Kidney epithelial cell (primary cell): Measurements from ENCODE around the gene NDUFB10. TPM values are rescaled to one million over a fixed set of nuclear protein-coding genes. Genes with fewer than 3 reads are reported as not detected.

ENCODE experiments used
- DNase-seq: peaks from one replicate; pipeline ENCODE4 v3.0.0-alpha.2; 2010; ENCODE audit warnings: low read depth
- H3K27me3 ChIP-seq: 2 replicates; pipeline ENCODE4 v1.6.0; 2011; ENCODE audit warnings: low read length; ENCODE audit not compliant: control insufficient read depth, insufficient read depth
- H3K36me3 ChIP-seq: 2 replicates; pipeline ENCODE4 v1.5.1; 2011; ENCODE audit warnings: low read length; ENCODE audit not compliant: control insufficient read depth, insufficient read depth
- H3K4me3 ChIP-seq: 2 replicates; pipeline ENCODE4 v1.5.1; 2011; ENCODE audit warnings: low read depth, mild to moderate bottlenecking, control low read depth, low read length
- total RNA-seq: library from RNA; depleted of rRNA; stranded (reverse); fragments of >200 nt; gene quantifications from 2 replicates; pipeline ENCODE4 v1.2.3, GENCODE V29; 2015
- TF ChIP-seq, protein P1 (sequence below): IDR thresholded peaks from 2 replicates; pipeline ENCODE4 v1.5.1; 2011; ENCODE audit warnings: mild to moderate bottlenecking, moderate library complexity, low read length, control low read depth, inconsistent platforms; ENCODE audit not compliant: insufficient read depth, poor library complexity, severe bottlenecking

Gene NDUFB10
- total RNA-seq, 1 donor from 2014 or later: 280 TPM

DNA sequence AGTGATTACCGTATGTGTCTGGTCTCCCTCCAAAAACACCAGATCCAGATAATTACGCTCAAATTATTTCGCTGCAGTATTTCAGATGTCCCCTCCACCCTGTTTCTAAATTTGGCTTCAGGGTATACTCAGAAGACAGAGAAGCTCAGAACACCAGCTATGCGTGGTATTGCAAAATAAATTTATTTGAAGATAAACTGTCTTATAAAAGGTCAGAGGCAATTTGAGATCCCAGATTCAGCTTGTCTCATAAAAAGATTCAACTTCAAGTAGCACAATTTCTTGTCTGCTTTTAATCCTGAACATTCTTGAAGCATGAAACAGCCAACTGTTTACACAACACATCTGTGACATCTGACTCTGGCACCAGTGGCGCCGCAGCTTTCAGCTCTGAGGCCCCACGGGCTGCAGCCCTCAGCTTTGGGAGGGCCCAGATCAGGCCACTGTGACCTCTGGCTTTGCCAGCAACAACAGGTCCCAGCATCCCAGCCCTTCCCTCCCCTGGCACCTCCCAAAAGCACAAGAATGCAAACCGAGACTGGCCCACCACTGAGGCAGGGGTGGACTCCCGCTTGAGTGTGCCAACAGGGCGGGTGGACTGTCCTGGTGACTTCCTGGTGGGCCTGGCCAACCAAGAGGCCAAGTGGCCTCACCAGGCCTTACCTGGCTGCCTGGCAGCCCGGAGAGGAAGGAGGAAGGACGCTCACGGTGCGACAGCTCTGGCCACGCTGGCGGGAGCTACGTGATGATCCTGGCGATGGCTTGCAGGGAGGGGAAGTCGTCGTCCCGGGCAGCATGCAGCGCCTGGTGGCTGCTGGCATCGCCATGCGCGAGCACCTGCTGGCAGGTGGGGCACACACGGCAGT is 38.4 kb downstream of the NDUFB10 start:
- peaks cover 2% of the 10 kb centered on the region for H3K36me3 ChIP-seq
- no peaks in the 10 kb centered on the region for H3K27me3 ChIP-seq
- TF ChIP-seq, protein P1, sequence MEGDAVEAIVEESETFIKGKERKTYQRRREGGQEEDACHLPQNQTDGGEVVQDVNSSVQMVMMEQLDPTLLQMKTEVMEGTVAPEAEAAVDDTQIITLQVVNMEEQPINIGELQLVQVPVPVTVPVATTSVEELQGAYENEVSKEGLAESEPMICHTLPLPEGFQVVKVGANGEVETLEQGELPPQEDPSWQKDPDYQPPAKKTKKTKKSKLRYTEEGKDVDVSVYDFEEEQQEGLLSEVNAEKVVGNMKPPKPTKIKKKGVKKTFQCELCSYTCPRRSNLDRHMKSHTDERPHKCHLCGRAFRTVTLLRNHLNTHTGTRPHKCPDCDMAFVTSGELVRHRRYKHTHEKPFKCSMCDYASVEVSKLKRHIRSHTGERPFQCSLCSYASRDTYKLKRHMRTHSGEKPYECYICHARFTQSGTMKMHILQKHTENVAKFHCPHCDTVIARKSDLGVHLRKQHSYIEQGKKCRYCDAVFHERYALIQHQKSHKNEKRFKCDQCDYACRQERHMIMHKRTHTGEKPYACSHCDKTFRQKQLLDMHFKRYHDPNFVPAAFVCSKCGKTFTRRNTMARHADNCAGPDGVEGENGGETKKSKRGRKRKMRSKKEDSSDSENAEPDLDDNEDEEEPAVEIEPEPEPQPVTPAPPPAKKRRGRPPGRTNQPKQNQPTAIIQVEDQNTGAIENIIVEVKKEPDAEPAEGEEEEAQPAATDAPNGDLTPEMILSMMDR: no peak
- no peak overlapping the region for H3K4me3 ChIP-seq
- DNase-seq: no peak

DNA sequence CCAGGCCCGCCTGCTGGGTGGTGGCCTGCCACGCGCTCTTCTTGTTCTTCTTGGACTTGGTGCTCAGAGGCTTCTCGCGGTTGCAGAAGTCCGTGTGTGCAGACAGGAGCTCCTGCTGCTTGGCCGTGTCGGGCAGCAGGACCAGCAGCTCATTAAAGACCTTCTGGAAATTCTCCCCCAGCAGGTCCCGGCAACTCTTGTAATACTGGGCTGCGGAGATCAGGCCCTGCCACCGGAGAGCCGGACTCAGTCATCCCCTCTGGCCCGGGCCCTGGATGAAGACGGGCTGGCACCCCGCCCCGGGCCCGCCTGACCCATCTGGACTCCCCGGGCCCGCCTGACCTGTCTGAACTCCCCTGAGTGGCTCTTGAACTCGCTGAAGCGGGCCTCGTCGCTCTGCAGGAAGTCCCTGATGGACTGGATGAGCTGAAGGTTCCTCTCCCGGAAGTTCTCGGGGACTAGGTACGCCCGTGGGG is 39.1 kb downstream of the NDUFB10 start:
- peaks cover 2% of the 10 kb centered on the region for H3K36me3 ChIP-seq
- H3K4me3 ChIP-seq: no peak overlapping the region
- H3K27me3 ChIP-seq: no peaks in the 10 kb centered on the region
- TF ChIP-seq, protein P1: no peak
- DNase-seq: no peak

DNA sequence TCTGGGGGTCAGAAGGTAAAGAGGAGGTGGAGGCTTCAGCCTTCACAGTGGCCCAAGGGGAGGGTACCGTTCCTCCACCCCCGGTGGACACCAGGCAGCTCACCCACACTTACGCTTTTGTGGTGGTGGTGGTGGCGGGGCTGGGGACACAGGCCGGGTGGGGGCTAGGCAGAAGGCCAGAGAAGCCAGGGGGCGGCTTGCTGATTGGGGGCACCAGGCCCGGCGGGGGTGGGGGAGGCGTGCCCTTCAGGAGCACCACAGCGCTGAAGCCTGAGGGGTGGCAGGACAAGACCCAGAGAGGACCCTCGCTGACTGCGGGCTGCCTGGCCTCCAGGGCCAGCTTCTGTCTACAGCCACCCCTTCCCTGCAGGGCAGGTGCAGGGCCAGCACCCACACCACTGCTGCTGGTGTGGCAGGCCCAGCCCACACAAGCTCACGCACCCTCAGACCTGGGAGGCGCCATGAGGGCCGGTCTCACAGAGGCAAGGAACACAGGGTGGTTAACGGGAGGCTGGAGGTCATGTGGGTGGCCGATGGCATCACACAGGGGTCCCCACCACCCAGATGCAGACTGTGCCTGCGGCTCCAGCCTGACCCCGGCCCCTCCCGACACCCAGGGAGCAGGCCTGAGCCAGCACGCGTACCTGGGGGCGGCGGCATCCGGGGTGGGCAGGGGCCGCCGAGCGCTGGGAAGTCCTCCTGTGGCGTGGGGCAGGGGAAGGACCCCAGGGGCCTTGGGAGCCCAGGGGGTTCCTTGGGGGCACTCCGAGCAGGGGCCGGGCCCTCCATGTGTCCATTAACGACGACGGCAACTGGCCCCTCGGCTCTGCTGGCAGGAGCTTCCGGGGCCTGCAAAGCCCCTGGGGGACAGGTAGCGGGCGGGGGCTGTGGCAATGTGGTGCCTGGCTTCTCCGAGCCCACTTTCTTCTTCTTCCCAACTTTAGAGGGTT is 39.8 kb downstream of the NDUFB10 start:
- TF ChIP-seq, protein P1: no peak
- no peak for DNase-seq
- Histone ChIP-seq H3K4me3 (no peak overlapping the region), H3K36me3 (peaks cover 2% of the 10 kb centered on the region), H3K27me3 (no peaks in the 10 kb centered on the region)

DNA sequence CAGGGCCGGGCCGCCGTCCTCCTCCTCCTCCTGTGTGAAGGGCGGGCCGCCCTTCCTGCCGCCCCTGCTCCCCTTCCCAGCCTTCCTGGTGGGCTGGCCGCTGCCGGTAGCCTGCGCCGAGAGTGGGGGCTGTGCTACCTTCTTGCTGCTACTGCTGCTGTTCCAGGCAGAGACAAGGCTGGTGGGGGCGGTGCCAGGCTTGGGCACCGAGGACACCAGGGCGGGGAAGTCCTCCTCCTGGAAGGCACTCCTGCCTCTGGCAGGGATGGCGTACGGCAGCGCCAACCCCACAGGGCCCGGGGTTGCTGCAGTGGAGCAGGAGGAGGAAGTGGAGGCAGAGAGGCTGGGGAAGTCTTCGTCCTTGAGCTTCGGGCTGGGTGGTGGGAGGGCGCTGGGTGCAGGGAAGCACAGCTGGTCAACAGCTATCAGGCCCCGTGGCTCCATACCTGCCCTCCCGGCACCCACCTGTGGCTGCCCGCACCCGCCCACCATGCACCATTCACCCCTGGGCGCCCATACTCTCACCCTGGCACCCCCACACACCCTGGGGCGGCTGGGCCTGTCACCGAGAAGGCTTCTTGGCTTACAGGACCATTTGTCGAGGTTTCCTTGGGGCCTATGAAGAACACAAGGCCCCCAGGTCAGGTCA is 40.7 kb downstream of the NDUFB10 start:
- no peak for DNase-seq
- Histone ChIP-seq H3K27me3 (no peaks in the 10 kb centered on the region), H3K4me3 (no peak overlapping the region), H3K36me3 (peaks cover 2% of the 10 kb centered on the region)
- TF ChIP-seq, protein P1: no peak

DNA sequence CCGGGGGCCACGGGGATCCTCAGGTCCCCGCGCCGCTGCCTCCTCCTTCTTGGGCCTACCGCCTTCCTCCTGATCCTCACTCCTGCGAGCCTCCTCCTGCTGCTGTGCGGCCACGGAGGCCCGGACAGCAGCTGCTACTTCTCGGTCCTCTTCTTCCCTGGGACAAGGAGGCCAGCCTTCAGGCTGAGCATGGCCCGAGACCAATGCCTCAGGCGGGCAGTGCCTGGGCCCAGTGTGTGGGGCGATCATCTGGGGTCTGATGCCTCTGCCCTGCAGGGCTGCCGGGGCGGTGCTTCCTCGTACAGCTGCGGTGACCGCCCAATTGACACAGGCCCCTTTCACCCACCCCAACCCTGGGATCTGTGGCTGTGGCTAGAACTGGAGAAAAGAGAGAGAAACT is 41.7 kb downstream of the NDUFB10 start:
- DNase-seq: no peak
- H3K27me3 ChIP-seq: no peaks in the 10 kb centered on the region
- H3K4me3 ChIP-seq: no peak overlapping the region
- H3K36me3 ChIP-seq: peaks cover 3% of the 10 kb centered on the region
- TF ChIP-seq, protein P1: no peak
